Non-pigmented ciliary epithelial cell (primary cell): ENCODE results near the gene FAM50B.
"Not testable (repeated sequence)": the region's sequence is repeated elsewhere in the genome, so short reads cannot be mapped to it uniquely, and the experiment has no call there.

Source experiments
- DNase-seq: peaks from one replicate; pipeline ENCODE4 v3.0.0-alpha.2; 2010; ENCODE audit warnings: low read depth

The FAM50B gene

DNA sequence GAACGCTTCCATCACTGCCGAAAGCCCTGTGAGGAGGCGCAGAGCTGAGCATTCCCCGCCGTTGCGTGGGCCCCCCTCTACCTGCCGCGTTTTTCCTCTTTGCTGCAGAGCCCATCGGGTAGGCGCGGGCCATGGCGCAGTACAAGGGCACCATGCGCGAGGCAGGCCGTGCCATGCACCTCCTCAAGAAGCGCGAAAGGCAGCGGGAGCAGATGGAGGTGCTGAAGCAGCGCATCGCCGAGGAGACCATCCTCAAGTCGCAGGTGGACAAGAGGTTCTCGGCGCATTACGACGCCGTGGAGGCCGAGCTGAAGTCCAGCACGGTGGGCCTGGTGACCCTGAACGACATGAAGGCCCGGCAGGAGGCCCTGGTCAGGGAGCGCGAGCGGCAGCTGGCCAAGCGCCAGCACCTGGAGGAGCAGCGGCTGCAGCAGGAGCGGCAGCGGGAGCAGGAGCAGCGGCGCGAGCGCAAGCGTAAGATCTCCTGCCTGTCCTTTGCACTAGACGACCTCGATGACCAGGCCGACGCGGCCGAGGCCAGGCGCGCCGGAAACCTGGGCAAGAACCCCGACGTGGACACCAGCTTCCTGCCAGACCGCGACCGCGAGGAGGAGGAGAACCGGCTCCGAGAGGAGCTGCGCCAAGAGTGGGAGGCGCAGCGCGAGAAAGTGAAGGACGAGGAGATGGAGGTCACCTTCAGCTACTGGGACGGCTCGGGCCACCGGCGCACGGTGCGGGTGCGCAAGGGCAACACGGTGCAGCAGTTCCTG lies 693 bp downstream of the FAM50B start:
- no peak for DNase-seq

DNA sequence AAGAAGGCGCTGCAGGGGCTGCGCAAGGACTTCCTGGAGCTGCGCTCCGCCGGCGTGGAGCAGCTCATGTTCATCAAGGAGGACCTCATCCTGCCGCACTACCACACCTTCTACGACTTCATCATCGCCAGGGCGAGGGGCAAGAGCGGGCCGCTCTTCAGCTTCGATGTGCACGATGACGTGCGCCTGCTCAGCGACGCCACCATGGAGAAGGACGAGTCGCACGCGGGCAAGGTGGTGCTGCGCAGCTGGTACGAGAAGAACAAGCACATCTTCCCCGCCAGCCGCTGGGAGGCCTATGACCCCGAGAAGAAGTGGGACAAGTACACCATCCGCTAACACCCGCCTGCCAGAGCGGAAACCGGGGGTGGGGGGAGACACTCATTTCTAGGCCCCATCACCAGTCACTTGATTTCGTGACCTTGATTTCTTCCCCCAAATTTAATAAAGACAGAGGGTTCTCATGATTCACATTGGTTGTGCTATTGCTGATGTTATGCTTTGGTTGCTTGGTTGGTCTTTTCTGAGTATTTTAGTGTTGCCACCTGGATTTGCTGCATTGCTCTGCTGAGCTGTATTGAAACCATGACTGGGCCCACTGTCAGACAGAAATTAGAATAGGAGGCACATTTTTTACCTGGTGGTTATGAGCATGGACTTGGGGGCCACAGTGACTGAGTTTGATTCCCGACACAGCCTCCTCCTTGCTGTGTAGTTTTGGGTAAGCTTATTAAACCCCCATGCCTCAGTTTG lies 1.5 kb downstream of the FAM50B start:
- DNase-seq, result no peak

DNA sequence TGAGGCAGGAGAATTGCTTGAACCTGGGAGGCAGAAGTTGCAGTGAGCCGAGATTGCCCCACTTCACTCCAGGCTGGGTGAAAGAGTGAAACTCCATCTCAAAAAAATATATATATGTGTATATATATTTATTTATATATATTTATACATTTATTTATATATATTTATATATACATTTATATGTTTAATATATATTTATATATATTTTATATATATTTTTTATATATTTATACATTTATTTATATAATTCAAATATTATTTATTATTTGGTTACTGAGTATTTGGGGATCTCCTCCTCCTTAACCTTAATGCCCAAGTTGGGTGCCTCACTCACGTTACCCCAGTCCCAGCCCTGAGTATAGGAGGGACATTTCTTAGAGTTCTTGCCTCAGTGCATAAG lies 2.7 kb downstream of the FAM50B start:
- no peak for DNase-seq

DNA sequence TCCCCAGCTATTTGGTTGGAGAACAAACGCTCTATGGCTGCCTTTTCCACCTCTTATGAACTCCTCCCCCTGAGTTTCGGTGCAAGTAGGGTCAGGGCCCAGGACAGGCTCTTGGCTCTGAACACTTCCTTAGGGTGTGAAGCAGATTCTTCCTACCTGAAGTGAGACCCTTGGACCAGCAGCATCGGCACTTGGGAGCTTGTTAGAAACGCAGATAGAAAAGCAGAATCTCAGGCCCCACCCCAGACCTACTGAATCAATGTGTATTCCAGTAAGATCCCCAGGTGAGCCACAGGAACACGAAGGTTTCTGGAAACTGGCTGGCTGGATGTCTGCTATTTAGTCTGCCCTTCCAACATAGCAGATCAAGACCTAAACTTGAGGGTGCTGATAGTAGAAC lies 3.2 kb downstream of the FAM50B start:
- no peak for DNase-seq

DNA sequence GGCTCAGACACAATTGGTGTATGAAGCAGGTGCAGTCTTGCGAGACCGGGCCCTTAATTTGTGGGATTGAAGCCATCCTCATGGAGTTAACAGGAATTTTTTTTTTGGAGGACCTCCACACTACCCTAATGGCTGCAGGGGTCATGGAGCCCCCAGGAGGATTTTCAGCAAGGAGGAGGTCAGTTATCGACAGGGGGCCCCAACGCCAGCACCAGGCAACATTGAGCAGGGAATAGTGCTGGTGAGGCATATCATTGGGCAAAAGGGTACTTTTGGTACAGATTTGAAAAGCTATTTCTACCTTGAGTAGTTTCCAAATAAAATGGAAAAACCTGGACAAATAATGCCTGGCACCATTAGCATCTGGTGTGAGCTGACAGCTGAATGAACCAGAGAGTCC lies 6.7 kb downstream of the FAM50B start:
- DNase-seq, result no peak

DNA sequence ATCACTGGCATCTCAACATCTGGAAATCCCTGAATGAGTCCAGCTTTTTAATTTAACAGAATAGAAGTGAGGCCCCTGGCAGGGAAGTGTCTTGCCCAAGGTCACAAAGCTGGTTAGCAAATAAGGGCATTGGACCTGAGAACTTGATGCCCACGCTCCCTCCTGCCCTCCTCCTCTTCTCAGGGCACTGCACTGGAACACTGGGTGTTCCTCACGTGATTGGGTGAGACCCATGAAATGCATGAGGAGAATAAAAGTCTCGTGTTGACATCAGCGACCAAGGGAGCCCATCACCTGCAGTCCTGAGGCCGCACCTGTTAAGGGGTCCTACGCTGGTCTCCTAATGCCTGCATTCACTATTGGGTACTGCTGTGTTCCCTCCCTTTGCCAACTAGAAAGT lies 7.4 kb downstream of the FAM50B start:
- no peak for DNase-seq

DNA sequence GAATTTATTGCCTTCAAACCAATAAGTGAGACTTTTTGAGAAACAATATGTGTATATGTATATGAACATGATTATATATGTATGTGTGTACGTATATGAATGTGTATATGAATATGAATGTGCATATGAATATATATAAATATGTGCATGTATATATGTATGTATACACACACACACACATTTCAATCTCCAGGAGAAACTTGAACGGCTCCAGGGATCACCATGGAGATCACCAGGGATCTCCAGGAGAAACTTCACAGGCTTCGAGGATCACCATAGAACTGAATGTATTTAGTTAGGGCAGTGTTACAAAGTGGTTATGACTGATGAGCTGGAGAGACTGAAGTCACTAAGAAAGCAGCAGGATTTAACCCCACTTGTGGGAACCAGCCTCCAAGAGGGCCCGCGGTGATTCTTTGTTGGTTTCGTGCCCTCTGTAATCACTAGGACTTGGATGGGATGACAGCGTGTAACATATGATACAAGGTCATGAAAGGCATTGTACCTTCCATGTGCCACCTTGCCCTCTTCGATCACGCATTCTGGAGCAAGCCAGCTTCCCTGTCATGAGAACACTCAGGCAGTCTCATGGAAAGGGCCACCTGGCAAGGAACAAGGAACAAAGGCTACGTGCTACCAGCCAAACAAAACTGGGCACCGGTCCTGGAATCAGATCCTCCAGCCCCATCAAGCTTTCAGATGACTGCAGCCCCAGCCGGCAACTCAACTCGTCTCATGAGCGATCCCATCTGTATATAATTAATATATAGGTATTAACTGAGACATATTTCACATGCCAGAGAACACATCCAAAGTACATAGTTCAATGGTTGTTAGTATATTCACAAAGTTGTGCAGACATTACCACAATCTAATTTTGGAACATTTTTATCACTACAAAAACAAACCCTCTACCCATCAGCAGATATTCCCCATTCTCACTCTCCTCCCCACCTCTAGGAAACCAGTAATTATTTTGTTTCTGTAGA lies 8.6 kb downstream of the FAM50B start:
- DNase-seq, result no peak

DNA sequence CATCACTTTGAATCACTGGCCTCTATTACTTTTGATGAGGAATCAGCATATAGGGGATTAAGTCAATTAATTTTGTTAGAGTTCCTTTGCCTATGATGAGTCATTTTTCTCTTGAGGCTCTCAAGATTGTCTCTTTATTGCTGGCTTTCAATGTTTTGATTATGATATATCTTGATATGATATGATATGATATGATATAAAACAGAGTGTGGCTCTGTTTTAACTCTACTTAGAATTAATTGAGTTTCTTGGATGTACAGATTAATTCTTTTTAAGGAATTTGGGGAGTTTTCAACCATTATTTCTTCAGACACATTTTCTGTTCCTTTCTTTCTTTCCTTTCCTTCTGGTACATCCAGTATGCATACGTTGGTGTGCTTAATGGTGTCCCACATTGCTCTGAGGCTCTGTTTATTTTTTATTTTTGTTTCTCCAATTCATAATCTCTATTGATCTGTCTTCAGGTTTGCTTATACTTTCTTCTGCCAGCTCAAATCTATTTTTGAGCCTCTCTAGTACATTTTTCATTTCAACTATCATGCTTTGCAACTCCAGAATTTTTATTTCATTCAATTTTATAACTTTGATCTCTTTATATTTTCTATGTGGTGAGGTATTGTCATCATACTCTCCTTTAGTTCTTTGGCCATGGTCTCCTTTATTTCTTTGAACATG lies 10.8 kb downstream of the FAM50B start:
- DNase-seq, result no peak

DNA sequence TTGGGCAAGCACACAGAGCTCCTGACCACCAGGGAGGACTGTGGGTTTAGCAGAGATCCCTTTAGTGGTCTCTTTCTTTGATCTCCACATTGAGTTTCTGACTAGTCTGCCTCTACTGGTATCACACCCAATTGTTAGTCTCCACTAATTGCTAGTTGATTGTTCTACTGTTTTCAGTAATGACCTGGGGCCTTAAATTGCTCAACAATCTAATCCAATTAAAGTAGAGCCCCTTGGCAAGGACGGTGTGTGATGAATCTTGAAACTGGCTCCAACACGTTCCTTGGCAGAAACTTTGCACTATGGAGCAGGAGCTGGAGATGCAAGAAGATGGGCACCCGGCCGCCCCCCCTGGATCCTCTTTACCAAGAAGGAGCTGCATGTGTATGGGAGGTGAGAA lies 12.3 kb downstream of the FAM50B start:
- DNase-seq, result no peak

DNA sequence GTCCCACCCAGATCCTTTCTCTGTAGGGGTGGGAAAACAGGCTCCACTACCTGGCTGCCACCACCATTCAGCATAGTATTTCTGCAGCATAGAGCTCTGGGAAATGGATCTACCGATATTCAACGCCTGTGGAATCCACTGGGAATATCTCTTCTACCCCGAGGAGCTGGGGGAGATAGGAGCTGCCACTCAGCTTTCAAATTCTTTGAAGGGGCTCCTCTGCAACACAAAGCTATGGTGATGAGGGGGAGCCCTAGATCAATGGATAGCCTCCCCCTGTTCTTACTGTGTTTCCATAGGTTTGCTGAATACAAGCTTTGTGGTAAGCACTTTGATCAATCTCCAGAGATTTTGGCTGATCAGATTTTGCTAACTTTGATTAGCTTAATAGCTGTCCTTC lies 12.9 kb downstream of the FAM50B start:
- no peak for DNase-seq

DNA sequence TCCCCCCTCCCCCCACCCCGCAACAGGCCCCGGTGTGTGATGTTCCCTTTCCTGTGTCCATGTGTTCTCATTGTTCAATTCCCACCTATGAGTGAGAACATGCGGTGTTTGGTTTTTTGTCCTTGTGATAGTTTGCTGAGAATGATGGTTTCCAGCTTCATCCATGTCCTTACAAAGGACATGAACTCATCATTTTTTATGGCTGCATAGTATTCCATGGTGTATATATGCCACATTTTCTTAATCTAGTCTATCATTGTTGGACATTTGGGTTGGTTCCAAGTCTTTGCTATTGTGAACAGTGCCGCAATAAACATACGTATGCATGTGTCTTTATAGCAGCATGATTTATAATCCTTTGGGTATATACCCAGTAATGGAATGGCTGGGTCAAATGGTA lies 14.1 kb downstream of the FAM50B start:
- DNase-seq, result not testable (repeated sequence)

DNA sequence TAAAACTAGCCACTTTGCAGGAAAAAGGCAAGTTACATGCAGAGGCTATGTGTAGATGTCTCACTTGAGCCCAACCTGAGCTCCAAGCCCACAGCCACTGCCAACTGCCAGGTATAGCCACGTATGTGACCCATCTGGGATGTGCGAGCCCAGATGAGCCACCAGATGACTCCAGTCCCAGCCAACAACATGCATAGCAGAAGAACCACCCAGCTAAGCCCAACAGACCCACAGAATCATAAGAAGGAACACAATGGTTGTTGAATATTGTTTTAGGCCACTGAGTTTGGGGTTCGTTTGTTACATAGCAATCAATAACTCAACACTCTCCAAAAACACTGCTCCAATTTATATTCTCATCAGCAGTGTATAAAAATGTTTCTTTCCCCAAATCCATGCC lies 16.3 kb downstream of the FAM50B start:
- no peak for DNase-seq

DNA sequence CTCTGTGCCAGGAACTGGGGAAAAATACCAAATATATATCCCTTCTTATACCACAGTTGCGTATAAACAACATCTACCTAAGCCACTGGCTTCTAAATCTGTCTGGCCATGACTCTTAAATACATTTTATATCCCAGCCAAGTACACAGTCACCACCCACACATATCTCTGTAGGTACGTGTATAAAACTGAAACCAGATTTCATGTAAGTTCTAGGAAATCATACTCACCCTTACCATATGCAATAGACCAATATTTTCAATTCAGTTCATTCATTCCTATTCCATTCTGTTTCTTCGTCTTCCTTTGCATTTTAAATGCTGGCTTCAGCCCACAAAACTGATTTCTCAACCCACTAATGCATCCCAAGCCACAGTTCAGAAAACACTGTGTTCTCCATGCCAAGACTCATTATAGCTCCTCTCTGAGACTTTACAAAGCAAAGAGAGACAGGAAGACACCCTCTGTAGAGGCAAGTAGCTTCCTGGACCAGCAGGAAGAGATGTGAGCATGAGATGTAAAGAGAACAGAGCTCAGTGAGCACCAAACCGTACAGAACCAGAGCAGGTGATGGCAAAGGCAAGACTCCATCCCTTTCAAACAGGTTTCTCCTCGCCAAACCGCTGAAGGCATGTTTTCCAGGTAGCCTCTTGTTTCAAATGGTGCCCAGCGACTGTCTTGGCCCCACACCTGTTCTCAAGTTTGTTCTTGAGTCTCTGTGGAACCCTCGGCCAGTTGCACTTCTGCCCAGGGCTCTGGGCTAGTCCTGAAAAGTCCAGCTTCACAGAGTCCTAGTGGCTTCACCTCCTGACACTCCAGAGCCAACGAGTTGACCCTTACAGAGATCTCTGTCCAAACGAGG lies 18.7 kb downstream of the FAM50B start:
- no peak for DNase-seq

DNA sequence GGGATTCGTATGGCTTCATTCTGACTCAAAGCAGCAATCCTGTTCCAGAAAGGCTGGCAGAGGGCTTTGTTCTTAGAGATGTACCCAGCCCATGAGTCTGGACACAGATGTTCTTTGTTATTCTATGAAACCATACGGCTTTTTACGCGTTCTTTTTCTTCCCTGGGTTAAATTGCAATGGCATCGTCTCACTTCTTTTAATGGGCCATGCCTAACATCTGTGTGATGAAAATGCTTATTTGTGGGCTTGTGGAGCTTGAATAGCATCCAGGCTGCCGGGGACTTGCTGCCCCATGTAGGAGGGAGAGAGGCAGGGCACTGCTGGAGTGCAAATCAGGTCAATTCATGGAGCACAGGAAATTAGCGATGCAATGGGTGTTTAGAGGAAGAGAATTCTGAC lies 19.4 kb downstream of the FAM50B start:
- no peak for DNase-seq

DNA sequence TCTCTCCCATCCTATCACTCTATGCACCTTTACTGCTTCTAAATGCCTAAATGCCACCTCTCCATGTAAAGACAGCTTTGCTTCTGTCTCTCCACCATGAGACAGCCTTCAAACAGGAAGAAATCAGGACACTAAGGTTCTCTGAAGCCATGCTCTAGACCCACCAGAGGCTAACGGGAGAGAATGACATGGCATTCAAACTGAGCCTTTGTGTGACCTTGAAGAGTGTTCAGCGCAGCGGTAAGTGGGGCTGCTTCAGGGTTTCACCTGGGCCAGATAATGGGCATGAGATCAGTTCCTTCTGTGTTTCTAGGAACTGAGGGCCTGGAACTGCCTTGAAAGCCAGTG lies 20.1 kb downstream of the FAM50B start:
- DNase-seq, result no peak

DNA sequence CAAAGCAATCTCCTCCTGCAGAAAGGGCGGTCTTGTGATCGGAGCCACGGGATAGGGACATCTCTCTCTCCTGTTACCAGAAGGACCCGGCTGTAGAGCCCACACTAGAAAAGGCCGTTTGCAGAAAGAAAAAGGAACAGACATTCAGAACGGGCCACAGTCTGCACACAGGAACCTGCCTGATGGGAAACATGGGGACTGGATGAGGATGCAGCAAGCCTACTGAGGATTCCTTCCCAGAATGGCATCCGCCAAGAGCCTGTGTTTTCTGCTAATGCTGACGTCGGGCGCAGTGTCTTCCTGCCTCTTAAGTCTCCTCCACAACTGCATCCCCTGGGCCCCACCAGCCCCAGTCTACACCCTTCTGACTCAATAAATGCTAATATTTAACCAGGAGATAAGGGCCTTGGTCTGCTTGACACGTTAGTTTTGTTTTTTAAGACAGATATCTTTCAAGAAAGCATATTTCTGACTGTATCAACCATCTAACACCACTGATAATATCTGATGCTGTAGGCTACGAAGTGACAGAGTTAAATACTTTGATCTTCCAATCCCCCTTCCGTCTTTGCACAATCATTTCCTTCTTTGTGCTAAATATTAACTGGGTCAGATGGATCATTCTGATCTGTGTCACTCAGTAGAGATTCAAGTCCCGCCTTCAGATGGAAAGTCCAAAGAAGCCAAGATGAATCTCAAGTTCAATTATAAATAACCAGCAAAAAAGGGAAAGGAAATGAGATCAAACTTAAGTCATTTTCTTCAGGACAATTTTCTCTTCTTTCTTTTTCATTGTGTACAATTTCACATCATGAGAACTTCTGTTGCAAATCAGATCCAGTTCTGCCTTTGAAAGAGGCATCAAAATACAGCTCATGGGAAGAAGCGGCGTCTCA lies 20.7 kb downstream of the FAM50B start:
- DNase-seq, result no peak

DNA sequence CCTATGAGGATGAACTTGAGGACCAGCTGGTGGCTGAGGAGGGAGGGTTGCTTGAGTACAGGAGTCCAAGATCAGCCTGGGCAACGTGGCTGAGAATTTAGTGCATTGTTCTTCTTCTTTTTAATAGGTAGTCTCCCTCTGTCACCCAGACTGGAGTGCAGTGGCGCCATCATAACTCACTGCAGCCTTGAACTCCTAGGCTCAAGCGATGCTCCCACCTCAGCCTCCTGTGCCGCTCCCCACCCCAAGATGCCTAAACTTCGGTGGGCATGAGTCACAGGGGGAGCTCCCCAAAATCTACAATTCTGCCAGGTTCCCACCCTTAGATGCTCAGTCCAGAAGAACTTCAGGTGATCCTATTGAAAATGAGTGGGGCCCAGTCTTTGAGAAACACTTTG lies 21.4 kb downstream of the FAM50B start:
- no peak for DNase-seq

DNA sequence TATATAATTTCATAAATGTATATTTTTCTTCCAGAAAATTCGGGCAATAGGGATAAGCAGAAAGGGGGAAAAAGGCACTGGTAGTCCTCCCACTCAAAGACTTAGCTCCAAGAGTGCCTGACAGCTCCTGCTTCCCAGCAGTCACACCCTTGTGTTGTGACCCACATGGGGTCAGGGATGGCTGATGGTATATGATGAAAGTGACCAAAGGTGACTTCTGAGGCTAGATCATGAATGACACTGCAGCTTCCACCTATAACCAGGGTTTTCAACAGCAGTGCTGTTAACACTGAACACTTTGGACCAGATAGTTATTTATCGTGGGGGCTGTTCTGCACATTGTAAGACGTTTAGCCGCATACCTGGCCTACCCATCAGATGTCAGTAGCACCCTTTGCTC lies 22.3 kb downstream of the FAM50B start:
- no peak for DNase-seq

DNA sequence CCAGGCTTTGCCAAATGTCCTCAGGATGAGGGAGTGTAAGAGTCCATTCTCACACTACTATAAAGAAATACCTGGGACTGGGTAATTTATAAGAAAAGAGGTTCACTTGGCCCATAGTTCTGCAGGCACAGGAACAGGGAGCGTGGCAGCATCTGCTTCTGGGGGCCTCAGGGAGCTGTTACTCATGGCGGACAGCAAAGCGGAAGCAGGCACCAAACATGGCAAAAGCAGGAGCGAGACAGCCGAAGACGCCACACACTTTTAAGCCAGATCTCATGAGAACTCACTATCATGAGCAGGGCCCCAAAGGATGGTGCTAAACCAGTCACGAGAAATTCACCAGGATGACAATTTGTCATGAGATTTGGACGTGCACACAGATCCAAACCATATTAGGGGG lies 22.8 kb downstream of the FAM50B start:
- no peak for DNase-seq

DNA sequence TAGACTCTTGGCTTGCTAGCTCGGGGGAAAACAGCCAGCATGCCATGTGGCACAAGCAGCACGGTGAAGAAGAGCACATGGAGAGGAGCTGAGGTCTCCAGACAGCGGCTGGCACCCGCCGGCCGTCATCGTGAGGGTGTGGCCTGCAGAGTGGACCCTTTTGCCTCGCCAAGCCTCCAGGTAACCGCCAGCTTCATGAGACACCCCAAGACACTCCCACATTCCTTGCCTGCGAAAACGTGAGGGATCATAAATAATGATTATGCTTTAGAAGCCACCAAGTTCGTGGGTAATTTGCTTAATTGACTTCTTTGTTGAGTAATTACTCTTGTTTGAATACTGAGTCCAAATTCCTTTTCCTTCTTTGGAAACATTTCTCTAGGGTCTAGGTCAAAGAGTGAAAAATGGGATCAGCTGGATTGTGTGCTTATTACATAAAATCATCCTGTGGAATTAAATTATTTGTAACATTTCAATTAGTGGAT lies 23.2 kb downstream of the FAM50B start:
- DNase-seq, result no peak
